Mesenchymal stem cell (in vitro differentiated cells and primary cell): ENCODE data around the gene PTPRD.

Experiments used
- DNase-seq: peaks from one replicate; pipeline ENCODE4 v3.0.0-alpha.2; 2013
- H2AFZ ChIP-seq: one replicate; pipeline ENCODE4 v1.6.1; 2013; ENCODE audit warnings: low read depth, mild to moderate bottlenecking, control low read depth, inconsistent platforms, low read length, moderate library complexity
- H2AK5ac ChIP-seq: 2 replicates; pipeline ENCODE4 v1.6.1; 2013; ENCODE audit warnings: low read length, moderate library complexity, mild to moderate bottlenecking, inconsistent platforms; ENCODE audit not compliant: severe bottlenecking
- H2BK120ac ChIP-seq: one replicate; pipeline ENCODE4 v1.6.1; 2013; ENCODE audit warnings: low read depth, mild to moderate bottlenecking, inconsistent platforms, low read length, moderate library complexity
- H2BK12ac ChIP-seq, 2 experiments: one replicate each; pipeline ENCODE4 v1.6.1; 2013; ENCODE audit warnings: inconsistent platforms in 2 of 2, low read length in 2 of 2, mild to moderate bottlenecking in 2 of 2, moderate library complexity in 2 of 2, control low read depth in 1 of 2
- H2BK15ac ChIP-seq: one replicate; pipeline ENCODE4 v1.6.1; 2013; ENCODE audit warnings: mild to moderate bottlenecking, low read depth, inconsistent platforms; ENCODE audit not compliant: poor library complexity, severe bottlenecking
- H2BK5ac ChIP-seq: 2 replicates; pipeline ENCODE4 v1.6.1; 2013; ENCODE audit warnings: low read depth, mild to moderate bottlenecking, low read length, control low read depth, inconsistent platforms; ENCODE audit not compliant: poor library complexity, severe bottlenecking
- H3K14ac ChIP-seq, 2 experiments: one replicate each; pipeline ENCODE4 v1.6.1; 2013; ENCODE audit warnings: inconsistent platforms in 2 of 2, low read length in 2 of 2, control low read depth in 1 of 2, mild to moderate bottlenecking in 1 of 2, moderate library complexity in 1 of 2
- H3K18ac ChIP-seq, 2 experiments: one replicate each; pipeline ENCODE4 v1.6.1; 2013; ENCODE audit warnings: inconsistent platforms in 2 of 2, low read length in 2 of 2, control low read depth in 1 of 2, low read depth in 1 of 2, mild to moderate bottlenecking in 1 of 2
- H3K23ac ChIP-seq, 2 experiments: one replicate each; pipeline ENCODE4 v1.6.1; 2013; ENCODE audit warnings: inconsistent platforms in 2 of 2, low read length in 2 of 2, mild to moderate bottlenecking in 2 of 2, moderate library complexity in 2 of 2, control low read depth in 1 of 2
- H3K27ac ChIP-seq: 2 replicates; pipeline ENCODE4 v1.5.1; 2013; ENCODE audit warnings: mild to moderate bottlenecking, moderate library complexity, low read length, control low read depth, inconsistent platforms; ENCODE audit not compliant: poor library complexity, severe bottlenecking
- H3K27me3 ChIP-seq, 2 experiments: 2 replicates each; pipeline versions ENCODE4 v1.6.1 to v1.7.0; 2013; ENCODE audit warnings: low read length in 2 of 2, mild to moderate bottlenecking in 2 of 2, moderate library complexity in 2 of 2, control low read depth in 1 of 2, inconsistent platforms in 1 of 2; ENCODE audit not compliant: control insufficient read depth in 1 of 2, insufficient read depth in 1 of 2
- H3K36me3 ChIP-seq, 2 experiments: 2 replicates each; pipeline versions ENCODE4 v1.6.1 to v1.7.0; 2013; ENCODE audit warnings: low read length in 2 of 2, control low read depth in 1 of 2, inconsistent platforms in 1 of 2, low read depth in 1 of 2, mild to moderate bottlenecking in 1 of 2; ENCODE audit not compliant: insufficient read depth in 2 of 2, control insufficient read depth in 1 of 2
- H3K4ac ChIP-seq, 2 experiments: one replicate each; pipeline ENCODE4 v1.6.1; 2013; ENCODE audit warnings: inconsistent platforms in 2 of 2, low read length in 2 of 2, mild to moderate bottlenecking in 2 of 2, moderate library complexity in 2 of 2, control low read depth in 1 of 2, low read depth in 1 of 2
- H3K4me1 ChIP-seq: 2 replicates; pipeline ENCODE4 v1.6.1; 2013; ENCODE audit warnings: low read depth, low read length, control low read depth; ENCODE audit not compliant: control insufficient read depth, insufficient read depth
- H3K4me2 ChIP-seq: 2 replicates; pipeline ENCODE4 v1.6.1; 2013; ENCODE audit warnings: low read length, mild to moderate bottlenecking, inconsistent platforms; ENCODE audit not compliant: poor library complexity, severe bottlenecking
- H3K4me3 ChIP-seq, 2 experiments: 2 replicates each; pipeline versions ENCODE4 v1.5.1 to v1.7.0; 2013; ENCODE audit warnings: low read length in 2 of 2, mild to moderate bottlenecking in 2 of 2, control low read depth in 1 of 2, low read depth in 1 of 2; ENCODE audit not compliant: insufficient read depth in 1 of 2
- H3K79me1 ChIP-seq: replicated peaks from 2 replicates; pipeline ENCODE4 v1.6.1; 2013; ENCODE audit warnings: mild to moderate bottlenecking, control low read depth, low read length, inconsistent platforms; ENCODE audit not compliant: poor library complexity, severe bottlenecking
- H3K9ac ChIP-seq: 2 replicates; pipeline ENCODE4 v1.7.0; 2013; ENCODE audit warnings: mild to moderate bottlenecking, low read length, moderate library complexity
- H3K9me3 ChIP-seq: 2 replicates; pipeline ENCODE4 v1.7.0; 2013; ENCODE audit warnings: mild to moderate bottlenecking, low read length; ENCODE audit not compliant: control insufficient read depth
- H4K8ac ChIP-seq: one replicate; pipeline ENCODE4 v1.6.1; 2013; ENCODE audit warnings: inconsistent platforms, mild to moderate bottlenecking, low read length, moderate library complexity
- H4K91ac ChIP-seq: one replicate; pipeline ENCODE4 v1.6.1; 2013; ENCODE audit warnings: mild to moderate bottlenecking, low read length, inconsistent platforms
- WGBS: methylation state at CpG from one replicate; pipeline ENCODE4 v1.1.7; 2013; ENCODE audit warnings: mixed read lengths; 5-methylcytosine and 5-hydroxymethylcytosine counted together

Gene PTPRD

DNA sequence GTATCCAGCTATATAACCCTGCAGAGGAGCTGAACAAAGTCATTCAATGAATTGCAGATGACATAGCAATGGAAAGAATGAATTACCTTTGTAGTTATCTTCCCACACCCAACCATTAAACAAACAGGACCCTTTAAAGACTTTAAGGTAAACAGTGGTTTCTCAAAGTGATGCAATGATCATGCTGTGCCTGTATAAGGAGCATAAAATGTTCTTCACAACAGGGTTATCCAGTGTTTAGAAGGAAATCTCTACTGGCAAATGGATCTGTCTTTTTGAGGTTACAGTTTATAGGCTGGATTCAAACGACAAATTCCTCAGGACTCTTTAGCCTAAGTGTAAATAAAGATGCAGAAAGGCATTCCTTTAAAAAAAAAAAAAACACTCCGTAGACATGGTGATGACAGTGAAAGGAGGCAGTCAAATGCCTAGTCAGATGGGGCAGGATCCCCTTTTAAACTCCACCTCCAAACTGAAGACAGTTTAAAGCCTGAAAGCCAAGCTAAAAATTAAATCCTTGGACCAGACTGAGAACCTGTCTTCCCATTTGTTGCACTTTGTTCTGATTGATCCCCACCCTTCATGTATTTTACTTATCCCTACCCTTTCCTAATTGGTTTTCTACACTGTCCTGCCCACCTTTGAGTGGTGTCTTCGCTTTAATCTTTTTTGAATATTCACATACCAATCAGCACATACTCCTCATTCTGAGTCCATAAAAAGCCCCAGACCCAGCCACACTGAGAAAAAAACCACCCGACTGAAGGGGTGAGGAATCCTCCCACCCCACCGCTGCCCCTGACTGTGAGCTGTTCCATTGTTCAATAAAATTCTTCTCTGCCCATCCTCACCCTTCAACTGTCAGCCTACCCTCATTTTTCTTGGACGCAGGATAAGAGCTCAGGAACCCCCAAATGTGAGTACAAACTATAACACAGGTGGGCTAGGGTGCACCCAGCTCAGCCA, 2052.0 kb downstream of the PTPRD start:
- Histone ChIP-seq H2AK5ac (no peak overlapping the region), H3K79me1 (peaks cover 6% of the 10 kb centered on the region), H2BK15ac (no peak overlapping the region), H3K27ac (no peak overlapping the region), H3K4me3 (no peak overlapping the region), H3K9me3 (no peaks in the 10 kb centered on the region), H4K8ac (peak overlapping the region; percentile 55), H3K14ac (peak overlapping the region in 1 of 2 experiments; percentile 18), H3K4ac (peak overlapping the region in 1 of 2 experiments; percentile 58), H3K9ac (no peak overlapping the region), H3K23ac (no peak overlapping the region), H2AFZ (no peak overlapping the region), H3K18ac (peak overlapping the region; percentile 66 to 81), H3K4me2 (no peak overlapping the region), H2BK5ac (no peak overlapping the region), H3K4me1 (peaks cover 3% of the 10 kb centered on the region), H3K27me3 (no peaks in the 10 kb centered on the region), H3K36me3 (peaks cover 0 to 3% of the 10 kb centered on the region in 2 experiments), H4K91ac (peak overlapping the region; percentile 78), H2BK120ac (no peak overlapping the region), H2BK12ac (peak overlapping the region in 1 of 2 experiments; percentile 95)
- 70% methylated on average over 4 of the region's 6 CpGs for WGBS
- peak; percentile 81 for DNase-seq

DNA sequence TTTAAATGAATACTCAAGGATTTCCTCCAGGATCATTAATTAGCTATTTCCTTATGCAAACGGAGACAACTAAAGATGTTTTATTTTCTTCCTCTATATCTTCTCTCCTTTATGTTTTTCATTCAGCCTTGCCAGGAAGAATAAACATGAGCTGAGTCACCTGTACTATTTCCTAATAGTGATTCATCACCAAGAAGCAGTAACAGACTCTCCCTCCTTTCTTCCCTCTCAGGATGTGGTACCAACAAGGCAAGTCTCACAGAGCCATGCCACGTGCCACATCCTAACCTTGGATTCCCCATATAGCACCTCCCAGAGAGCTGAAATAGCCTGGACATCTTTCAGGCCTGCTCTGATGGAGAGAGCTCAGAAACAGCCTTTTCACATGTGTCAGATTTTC, 2054.6 kb downstream of the PTPRD start:
- H3K4me3 ChIP-seq, result no peak overlapping the region
- no peak overlapping the region for H3K4ac ChIP-seq
- no peak overlapping the region for H2AK5ac ChIP-seq
- peaks cover 3% of the 10 kb centered on the region for H3K4me1 ChIP-seq
- no peak overlapping the region for H2AFZ ChIP-seq
- peaks cover 0 to 3% of the 10 kb centered on the region in 2 experiments for H3K36me3 ChIP-seq
- H2BK12ac ChIP-seq, result peak overlapping the region; percentile 84 to 86
- no peak overlapping the region for H4K8ac ChIP-seq
- no peak overlapping the region for H3K14ac ChIP-seq
- H3K9me3 ChIP-seq, result no peaks in the 10 kb centered on the region
- 34% methylated on average over 2 of the region's 2 CpGs for WGBS
- no peak overlapping the region for H3K23ac ChIP-seq
- no peak overlapping the region for H2BK5ac ChIP-seq
- no peak overlapping the region for H2BK15ac ChIP-seq
- no peak overlapping the region for H2BK120ac ChIP-seq
- H3K9ac ChIP-seq, result no peak overlapping the region
- H3K4me2 ChIP-seq, result no peak overlapping the region
- peak; percentile 62 for DNase-seq
- H3K79me1 ChIP-seq, result peaks cover 6% of the 10 kb centered on the region
- no peak overlapping the region for H3K18ac ChIP-seq
- H3K27ac ChIP-seq, result no peak overlapping the region
- no peaks in the 10 kb centered on the region for H3K27me3 ChIP-seq
- H4K91ac ChIP-seq, result no peak overlapping the region

DNA sequence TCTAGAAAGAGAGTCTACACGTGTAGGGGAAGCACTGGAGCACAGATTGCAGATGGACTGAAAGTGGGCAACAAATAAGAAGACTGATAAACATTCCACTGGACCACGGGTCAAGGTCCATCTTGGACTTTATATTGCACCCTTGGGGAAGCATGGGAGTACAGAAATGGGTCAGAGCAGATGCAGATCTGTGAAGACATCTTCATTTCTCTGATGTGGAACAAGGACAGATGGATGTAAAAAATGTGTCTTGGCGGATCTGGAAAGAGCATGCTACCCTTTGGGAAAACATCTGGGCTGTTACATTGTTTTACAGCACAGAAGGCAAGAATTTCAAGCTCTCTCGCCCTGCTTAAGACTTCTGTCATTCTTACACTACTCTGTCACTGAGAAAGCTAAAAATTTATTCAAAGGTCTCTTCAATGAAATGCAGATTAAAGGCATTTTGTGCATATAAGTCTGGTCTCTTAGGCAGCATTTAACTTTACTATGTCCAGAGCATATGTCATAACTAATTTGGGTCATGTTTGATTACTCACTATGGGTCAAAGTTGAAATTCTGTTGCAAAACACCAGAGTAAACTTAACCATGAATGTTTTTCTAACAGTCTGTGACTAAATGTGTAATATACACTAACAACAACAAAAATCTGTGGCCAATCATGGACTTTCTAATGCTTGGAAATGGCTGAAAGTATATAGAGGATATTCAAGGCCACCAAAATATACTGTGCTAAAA, 2056.9 kb downstream of the PTPRD start:
- H2AK5ac ChIP-seq, result no peak overlapping the region
- H3K36me3 ChIP-seq, result no peaks in the 10 kb centered on the region
- no peaks in the 10 kb centered on the region for H3K9me3 ChIP-seq
- no peak overlapping the region for H2BK12ac ChIP-seq
- DNase-seq, result peak; percentile 58
- H3K27ac ChIP-seq, result no peak overlapping the region
- no peak overlapping the region for H2AFZ ChIP-seq
- no peak overlapping the region for H2BK120ac ChIP-seq
- H3K79me1 ChIP-seq, result peaks cover 5% of the 10 kb centered on the region
- H3K9ac ChIP-seq, result no peak overlapping the region
- peak overlapping the region in 1 of 2 experiments; percentile 55 for H3K14ac ChIP-seq
- H3K27me3 ChIP-seq, result no peaks in the 10 kb centered on the region
- H3K4me3 ChIP-seq, result no peak overlapping the region
- H2BK5ac ChIP-seq, result no peak overlapping the region
- H4K91ac ChIP-seq, result no peak overlapping the region
- no peak overlapping the region for H4K8ac ChIP-seq
- no peak overlapping the region for H3K4ac ChIP-seq
- no peak overlapping the region for H3K4me2 ChIP-seq
- no peak overlapping the region for H3K23ac ChIP-seq
- H3K18ac ChIP-seq, result no peak overlapping the region
- H3K4me1 ChIP-seq, result peaks cover 1% of the 10 kb centered on the region
- H2BK15ac ChIP-seq, result no peak overlapping the region
- WGBS, result 46% methylated on average over 2 of the region's 4 CpGs

DNA sequence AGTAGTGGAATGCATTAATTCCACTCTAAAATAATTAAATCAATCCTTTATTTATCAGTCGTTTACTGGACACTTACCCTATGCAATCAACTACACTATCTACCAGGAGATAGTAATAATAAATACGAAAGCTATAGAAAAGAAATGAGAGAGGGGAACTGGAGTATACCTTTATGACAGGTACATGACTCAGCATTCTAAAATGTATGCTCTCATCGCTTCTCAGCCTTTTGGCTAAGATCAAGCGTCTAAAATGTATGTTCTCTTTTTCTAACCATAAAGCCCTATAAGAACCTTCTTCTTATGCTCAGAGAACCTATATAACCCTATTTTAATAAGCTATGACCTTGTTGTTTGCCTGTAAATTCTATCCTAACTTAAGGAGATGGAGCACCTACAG, 2059.4 kb downstream of the PTPRD start:
- Histone ChIP-seq H3K79me1 (peaks cover 3% of the 10 kb centered on the region), H3K18ac (no peak overlapping the region), H3K9ac (no peak overlapping the region), H3K4me1 (peaks cover 1% of the 10 kb centered on the region), H3K4me2 (no peak overlapping the region), H3K4ac (no peak overlapping the region), H2BK5ac (no peak overlapping the region), H2AFZ (no peak overlapping the region), H3K27me3 (no peaks in the 10 kb centered on the region), H3K27ac (no peak overlapping the region), H2AK5ac (no peak overlapping the region), H4K91ac (no peak overlapping the region), H3K4me3 (no peak overlapping the region), H2BK12ac (no peak overlapping the region), H2BK120ac (no peak overlapping the region), H3K36me3 (no peaks in the 10 kb centered on the region), H3K9me3 (no peaks in the 10 kb centered on the region), H4K8ac (no peak overlapping the region), H2BK15ac (no peak overlapping the region), H3K23ac (no peak overlapping the region), H3K14ac (no peak overlapping the region)
- WGBS, result 100% methylated on average over 1 of the region's 4 CpGs
- DNase-seq, result no peak
